Kidney epithelial cell (primary cell): ENCODE results near the gene SLX9. TPM values are rescaled to one million over a fixed set of nuclear protein-coding genes. Genes with fewer than 3 reads are reported as not detected.

Experiments
- DNase-seq: peaks from one replicate; pipeline ENCODE4 v3.0.0-alpha.2; 2010; ENCODE audit warnings: low read depth
- H3K27me3 ChIP-seq: 2 replicates; pipeline ENCODE4 v1.6.0; 2011; ENCODE audit warnings: low read length; ENCODE audit not compliant: control insufficient read depth, insufficient read depth
- H3K36me3 ChIP-seq: 2 replicates; pipeline ENCODE4 v1.5.1; 2011; ENCODE audit warnings: low read length; ENCODE audit not compliant: control insufficient read depth, insufficient read depth
- H3K4me3 ChIP-seq: 2 replicates; pipeline ENCODE4 v1.5.1; 2011; ENCODE audit warnings: low read depth, mild to moderate bottlenecking, control low read depth, low read length
- CTCF ChIP-seq: IDR thresholded peaks from 2 replicates; pipeline ENCODE4 v1.5.1; 2011; ENCODE audit warnings: mild to moderate bottlenecking, moderate library complexity, low read length, control low read depth, inconsistent platforms; ENCODE audit not compliant: insufficient read depth, poor library complexity, severe bottlenecking
- total RNA-seq: library from RNA; depleted of rRNA; stranded (reverse); fragments of >200 nt; gene quantifications from 2 replicates; pipeline ENCODE4 v1.2.3, GENCODE V29; 2015

Gene SLX9
- total RNA-seq, 1 donor from 2014 or later: 38.6 TPM

GRCh38 chr21:44931137-44931500 is 8.7 kb upstream of the SLX9 start:
- TF ChIP-seq CTCF: no peak
- Histone ChIP-seq H3K36me3 (no peaks in the 10 kb centered on the region), H3K27me3 (peaks cover 45% of the 10 kb centered on the region), H3K4me3 (no peak overlapping the region)
- DNase-seq: no peak

GRCh38 chr21:44931501-44932407 is 8.1 kb upstream of the SLX9 start:
- Histone ChIP-seq H3K27me3 (peaks cover 45% of the 10 kb centered on the region), H3K36me3 (no peaks in the 10 kb centered on the region), H3K4me3 (peak overlapping the region; percentile 20)
- TF ChIP-seq CTCF: no peak
- DNase-seq: no peak

GRCh38 chr21:44932408-44933181 is 7.2 kb upstream of the SLX9 start:
- peak overlapping the region; percentile 20 for H3K4me3 ChIP-seq
- no peak for DNase-seq

GRCh38 chr21:44933199-44933917 is 6.5 kb upstream of the SLX9 start:
- no peak overlapping the region for H3K4me3 ChIP-seq
- no peaks in the 10 kb centered on the region for H3K36me3 ChIP-seq
- DNase-seq: no peak
- peaks cover 45% of the 10 kb centered on the region for H3K27me3 ChIP-seq
- TF ChIP-seq CTCF: no peak

More at GRCh38 chr21:44932408-44933181, 7.2 kb upstream of the SLX9 start:
- H3K36me3 ChIP-seq: no peaks in the 10 kb centered on the region
- peak; percentile 33 for TF ChIP-seq CTCF
- peaks cover 45% of the 10 kb centered on the region for H3K27me3 ChIP-seq

GRCh38 chr21:44933918-44934260 is 5.9 kb upstream of the SLX9 start:
- no peak for DNase-seq
- Histone ChIP-seq H3K27me3 (peaks cover 45% of the 10 kb centered on the region), H3K36me3 (no peaks in the 10 kb centered on the region), H3K4me3 (no peak overlapping the region)
- TF ChIP-seq CTCF: no peak
